ENCODE measurements around the gene CTAG1B.
"Not testable (repeated sequence)": the region's sequence is repeated elsewhere in the genome, so short reads cannot be mapped to it uniquely, and the experiment has no call there.

CTAG1B gene

DNA sequence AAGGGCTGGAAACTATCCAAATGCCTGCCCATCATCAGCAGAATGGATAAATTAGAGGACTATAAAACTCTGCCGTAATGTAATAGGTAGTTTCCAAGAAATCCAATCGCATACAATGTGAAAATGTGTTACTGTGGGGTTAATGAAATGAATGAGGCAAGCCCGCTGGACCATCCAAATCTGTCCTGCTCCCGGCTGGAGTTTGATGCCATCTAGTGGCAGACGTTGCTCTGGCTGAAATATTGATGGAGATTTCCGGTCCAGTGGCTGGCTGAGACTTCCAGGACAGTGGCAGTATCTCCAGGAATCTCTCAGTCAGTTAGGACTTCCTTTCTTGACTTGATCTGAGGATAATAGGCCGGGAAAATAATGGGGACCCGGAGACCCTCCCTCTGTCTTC is 36.1 kb downstream of the CTAG1B start:
- not testable (repeated sequence) for DNase-seq

GRCh38 chrX:154575076-154575475 is 44.0 kb downstream of the CTAG1B start:
- DNase-seq: not testable (repeated sequence)

DNA sequence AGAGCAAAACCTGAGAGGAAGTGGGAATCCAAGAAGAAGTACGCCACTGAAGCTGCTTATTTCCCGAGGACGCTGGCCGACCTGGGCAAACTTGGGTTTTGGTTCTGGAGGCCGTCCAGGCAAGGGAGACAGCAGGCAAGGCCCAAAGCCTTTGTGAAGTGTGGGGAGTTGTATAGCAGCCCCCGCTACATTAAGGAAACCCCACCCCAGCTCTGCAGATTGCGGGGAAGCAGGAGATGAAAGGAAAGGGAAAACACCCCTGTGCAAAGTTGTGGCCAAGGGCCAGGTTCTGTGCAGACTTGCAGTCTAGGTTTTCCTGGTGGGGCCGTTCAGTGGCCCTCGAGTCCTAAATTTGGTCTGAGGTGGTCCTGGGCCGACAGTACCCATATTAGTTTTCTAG is 46.0 kb downstream of the CTAG1B start:
- DNase-seq: not testable (repeated sequence)

GRCh38 chrX:154570361-154570760 is 48.7 kb downstream of the CTAG1B start:
- DNase-seq: not testable (repeated sequence)
